CD4-positive, alpha-beta T cell (primary cell): ENCODE data around the gene FNDC3B. TPM values are rescaled to one million over a fixed set of nuclear protein-coding genes. Genes with fewer than 3 reads are reported as not detected.

Experiments used
- ATAC-seq: fragments of 200-7000 bp; cut with Tn5 transposase; one replicate; pipeline ENCODE4 v1.10.0; 2022; ENCODE audit warnings: mild to moderate bottlenecking; ENCODE audit not compliant: poor library complexity
- CTCF ChIA-PET: fragments of 350-600 bp; sonication (Branson Sonifier 250); formaldehyde crosslinking; loops from one replicate; lab custom pipeline; 2021; ENCODE audit warnings: antibody characterized with exemption, inconsistent platforms; lab: Charles Lee
- POLR2A ChIA-PET: fragments of 350-600 bp; sonication (Branson Sonifier 250); formaldehyde crosslinking; loops from one replicate; lab custom pipeline; 2021; ENCODE audit warnings: antibody characterized with exemption, inconsistent platforms; lab: Charles Lee
- DNase-seq, 14 experiments: peaks; one replicate each; pipeline ENCODE4 v3.0.0-alpha.2; 2013 to 2020; ENCODE audit warnings: mixed read lengths in 2 of 14
- H3K27ac ChIP-seq, 2 donors: one replicate each; pipeline versions ENCODE4 v1.5.1 to v1.7.0; 2013; ENCODE audit warnings: low read length in 2 of 2, low read depth in 1 of 2, mild to moderate bottlenecking in 1 of 2
- H3K27me3 ChIP-seq, 2 experiments: 1 replicate in 1 of 2; 2 replicates in 1 of 2; pipeline versions ENCODE4 v1.6.1 to v1.7.0; 2013; ENCODE audit warnings: low read length in 2 of 2, control low read depth in 1 of 2, mild to moderate bottlenecking in 1 of 2, moderate library complexity in 1 of 2; ENCODE audit not compliant: insufficient read depth in 2 of 2, control insufficient read depth in 1 of 2
- H3K36me3 ChIP-seq: one replicate; pipeline ENCODE4 v1.6.1; 2013; ENCODE audit warnings: low read length, control low read depth; ENCODE audit not compliant: insufficient read depth
- H3K4me1 ChIP-seq: one replicate; pipeline ENCODE4 v1.6.1; 2013; ENCODE audit warnings: low read length, control low read depth; ENCODE audit not compliant: insufficient read depth
- H3K4me3 ChIP-seq: one replicate; pipeline ENCODE4 v1.5.1; 2013; ENCODE audit warnings: mild to moderate bottlenecking, low read length, moderate library complexity
- H3K9me3 ChIP-seq, 2 experiments: 1 replicate in 1 of 2; 2 replicates in 1 of 2; pipeline versions ENCODE4 v1.6.1 to v1.7.0; 2013; ENCODE audit warnings: low read length in 2 of 2, mild to moderate bottlenecking in 2 of 2, control low read depth in 1 of 2, moderate library complexity in 1 of 2; ENCODE audit not compliant: control insufficient read depth in 1 of 2, insufficient read depth in 1 of 2
- H3K27ac Mint-ChIP-seq: one replicate; pipeline ENCODE4 v1.8.0; 2020; ENCODE audit warnings: mixed read lengths
- H3K27me3 Mint-ChIP-seq: one replicate; pipeline ENCODE4 v1.8.0; 2021; ENCODE audit warnings: mixed read lengths
- H3K36me3 Mint-ChIP-seq: one replicate; pipeline ENCODE4 v1.8.0; 2021; ENCODE audit warnings: low read depth, mixed read lengths
- H3K4me1 Mint-ChIP-seq: one replicate; pipeline ENCODE4 v1.8.0; 2021; ENCODE audit warnings: low read depth, mixed read lengths
- H3K4me3 Mint-ChIP-seq: one replicate; pipeline ENCODE4 v1.8.0; 2020; ENCODE audit warnings: mild to moderate bottlenecking, mixed read lengths
- H3K9me3 Mint-ChIP-seq: one replicate; pipeline ENCODE4 v1.8.0; 2020; ENCODE audit warnings: mixed read lengths
- intact Hi-C, 2 experiments: fragments of 100-400 bp; cut with DNase I in 1 of 2; cut with micrococcal nuclease in 1 of 2; formaldehyde crosslinking; loops; one replicate each; pipeline versions ENCODE4 v1.15.1 to v1.9.0; 2023 to 2025; cut with DNase I, micrococcal nuclease
- total RNA-seq, 174 experiments: library from RNA in 2 of 174; stranded (reverse) in 2 of 174; gene quantifications; one replicate each; pipeline ENCODE4 v1.2.3 and lab custom pipeline; 2021 to 2026
- TF ChIP-seq, protein P1 (sequence below): fragments of 200-600 bp; IDR thresholded peaks from one replicate; pipeline ENCODE4 v1.8.0; 2022; ENCODE audit warnings: antibody characterized with exemption, mild to moderate bottlenecking

Gene FNDC3B
- total RNA-seq, 2 experiments from 2014 or later: 26.1 to 28.7 TPM

DNA sequence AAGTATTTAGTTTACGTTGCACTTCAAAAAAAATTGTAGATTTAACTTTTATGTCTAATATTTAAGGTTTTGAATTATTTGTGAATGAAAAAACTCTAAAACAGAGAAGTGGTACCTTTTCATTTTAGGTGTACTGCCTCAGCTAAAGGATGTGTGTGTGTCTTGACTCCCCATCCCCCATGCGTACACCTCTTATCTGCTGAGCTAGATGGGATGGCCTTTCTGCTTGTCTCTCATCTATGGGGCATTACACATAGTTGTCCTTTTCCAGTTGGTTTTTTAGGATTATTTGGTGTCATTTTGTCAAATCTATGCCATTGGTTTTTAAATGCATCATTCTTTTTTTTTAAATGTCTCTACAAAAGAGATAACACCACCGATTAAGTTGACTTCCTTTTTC is 110.9 kb downstream of the FNDC3B start:
- no peak for DNase-seq
- Mint-ChIP-seq H3K9me3 (no peaks in the 10 kb centered on the region), H3K36me3 (no peaks in the 10 kb centered on the region), H3K27ac (no peak overlapping the region), H3K4me1 (peaks cover 47% of the 10 kb centered on the region), H3K27me3 (no peaks in the 10 kb centered on the region), H3K4me3 (no peak overlapping the region)
- TF ChIP-seq, protein P1, sequence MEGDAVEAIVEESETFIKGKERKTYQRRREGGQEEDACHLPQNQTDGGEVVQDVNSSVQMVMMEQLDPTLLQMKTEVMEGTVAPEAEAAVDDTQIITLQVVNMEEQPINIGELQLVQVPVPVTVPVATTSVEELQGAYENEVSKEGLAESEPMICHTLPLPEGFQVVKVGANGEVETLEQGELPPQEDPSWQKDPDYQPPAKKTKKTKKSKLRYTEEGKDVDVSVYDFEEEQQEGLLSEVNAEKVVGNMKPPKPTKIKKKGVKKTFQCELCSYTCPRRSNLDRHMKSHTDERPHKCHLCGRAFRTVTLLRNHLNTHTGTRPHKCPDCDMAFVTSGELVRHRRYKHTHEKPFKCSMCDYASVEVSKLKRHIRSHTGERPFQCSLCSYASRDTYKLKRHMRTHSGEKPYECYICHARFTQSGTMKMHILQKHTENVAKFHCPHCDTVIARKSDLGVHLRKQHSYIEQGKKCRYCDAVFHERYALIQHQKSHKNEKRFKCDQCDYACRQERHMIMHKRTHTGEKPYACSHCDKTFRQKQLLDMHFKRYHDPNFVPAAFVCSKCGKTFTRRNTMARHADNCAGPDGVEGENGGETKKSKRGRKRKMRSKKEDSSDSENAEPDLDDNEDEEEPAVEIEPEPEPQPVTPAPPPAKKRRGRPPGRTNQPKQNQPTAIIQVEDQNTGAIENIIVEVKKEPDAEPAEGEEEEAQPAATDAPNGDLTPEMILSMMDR: no peak
- Histone ChIP-seq H3K36me3 (no peaks in the 10 kb centered on the region), H3K4me1 (peaks cover 22% of the 10 kb centered on the region), H3K27ac (no peak overlapping the region), H3K27me3 (no peaks in the 10 kb centered on the region), H3K4me3 (no peak overlapping the region), H3K9me3 (no peaks in the 10 kb centered on the region)
- CTCF ChIA-PET: interaction anchor here (1.0 to 1.7 kb wide), 2 partner anchors 11 to 182 kb away, joined by 3 to 4 read pairs; no protein-coding TSS in a partner anchor
- no peak for ATAC-seq
- POLR2A ChIA-PET: interaction anchor here (0.6 kb wide), 1 partner anchor 892 kb away, joined by 3 read pairs; no protein-coding TSS in a partner anchor
- intact Hi-C loops: no loop called here

DNA sequence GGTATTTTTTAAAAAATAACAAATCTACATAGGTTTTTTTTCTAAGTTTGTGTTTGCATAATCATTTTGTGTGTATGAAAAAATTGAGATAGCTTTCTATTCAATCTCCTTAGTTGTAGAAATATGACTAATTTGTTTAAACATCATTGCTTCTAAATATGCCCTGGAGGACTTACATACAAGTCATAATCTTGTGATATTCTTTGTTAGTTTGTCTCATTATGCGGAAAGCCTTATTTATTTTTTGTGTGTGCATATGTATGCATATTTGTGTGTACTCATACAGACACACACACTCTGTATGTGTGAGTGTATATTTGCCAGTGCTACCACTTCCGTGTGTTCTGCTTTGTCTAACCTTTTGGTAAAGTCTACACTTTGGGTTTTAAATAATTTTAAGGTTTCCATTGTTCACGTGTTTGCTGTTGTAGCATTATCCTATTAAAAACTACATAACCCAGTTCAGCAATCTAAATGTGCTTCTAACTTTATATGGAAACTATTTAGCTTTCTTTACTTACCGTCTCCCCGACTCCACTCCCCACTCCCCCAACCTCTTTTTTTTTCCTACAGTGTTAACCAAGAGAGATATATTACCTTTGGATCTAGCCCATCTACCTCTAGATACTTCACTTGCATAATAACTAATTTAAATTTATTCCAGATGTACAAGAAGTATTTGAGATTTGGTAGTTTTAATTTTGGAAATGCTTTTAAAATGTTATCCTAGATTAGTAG is 111.7 kb downstream of the FNDC3B start:
- Histone ChIP-seq H3K4me1 (peaks cover 22% of the 10 kb centered on the region), H3K4me3 (no peak overlapping the region), H3K27ac (no peak overlapping the region), H3K36me3 (no peaks in the 10 kb centered on the region), H3K9me3 (no peaks in the 10 kb centered on the region), H3K27me3 (no peaks in the 10 kb centered on the region)
- CTCF ChIA-PET: interaction anchor here (1.7 kb wide), 1 partner anchor 11 kb away, joined by 4 read pairs; no protein-coding TSS in a partner anchor
- Mint-ChIP-seq H3K4me1 (peaks cover 50% of the 10 kb centered on the region), H3K36me3 (no peaks in the 10 kb centered on the region), H3K27ac (no peak overlapping the region), H3K4me3 (no peak overlapping the region), H3K27me3 (no peaks in the 10 kb centered on the region), H3K9me3 (no peaks in the 10 kb centered on the region)
- DNase-seq (no peak), ATAC-seq (no peak)
- TF ChIP-seq, protein P1: no peak
- intact Hi-C loops: no loop called here
- POLR2A ChIA-PET: interaction anchor here (0.6 kb wide), 1 partner anchor 892 kb away, joined by 3 read pairs; no protein-coding TSS in a partner anchor

DNA sequence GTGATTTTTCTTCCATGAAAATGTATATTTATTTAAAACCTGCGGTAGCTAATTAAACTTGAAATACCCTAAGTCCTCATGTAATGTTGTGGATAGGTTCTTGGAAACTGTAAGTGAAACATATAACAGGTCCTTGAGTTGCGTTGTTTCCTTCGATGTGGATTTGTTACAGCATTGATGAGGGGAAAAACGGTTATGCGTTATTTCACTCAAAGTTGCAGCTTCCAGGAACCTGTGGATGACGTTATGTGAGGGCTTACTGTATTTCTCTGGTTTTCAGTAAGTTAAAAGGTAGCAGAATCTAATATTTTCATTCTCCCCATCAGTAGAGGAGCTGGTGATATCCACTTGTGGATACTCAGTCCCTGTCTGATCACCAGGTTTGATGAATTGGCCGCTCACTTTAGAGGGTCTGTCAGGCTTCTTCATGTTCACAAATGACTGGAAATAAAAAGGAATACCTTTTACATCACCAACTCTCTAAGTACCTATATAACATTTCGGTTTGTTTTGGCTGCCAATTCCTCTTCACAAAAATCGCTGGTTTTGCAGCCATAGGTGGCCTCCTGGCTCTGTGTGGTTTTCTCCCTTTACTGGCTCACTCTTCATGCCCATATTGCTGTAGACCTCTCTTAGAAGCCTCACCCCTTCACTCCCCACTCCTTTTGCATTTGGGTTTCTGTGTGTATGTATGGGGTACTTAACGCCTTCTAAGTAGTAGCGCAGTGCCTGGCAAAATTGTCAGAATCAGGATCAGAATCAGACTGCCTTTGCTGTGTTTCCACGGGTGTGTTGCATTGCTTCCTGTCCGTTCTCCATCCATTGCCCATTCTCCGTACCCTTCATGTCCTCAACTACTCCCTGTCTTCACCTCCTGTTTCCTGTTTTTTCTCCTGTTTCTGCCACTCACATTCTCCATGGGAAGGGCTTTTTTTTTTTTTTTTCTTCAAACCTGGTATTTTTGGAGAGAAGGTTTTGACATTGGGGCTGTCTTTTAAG is 112.6 kb downstream of the FNDC3B start:
- intact Hi-C loops: no loop called here
- H3K4me3 ChIP-seq: no peak overlapping the region
- H3K27ac ChIP-seq: no peak overlapping the region
- DNase-seq (no peak), ATAC-seq (no peak)
- Mint-ChIP-seq H3K9me3 (no peaks in the 10 kb centered on the region), H3K27me3 (no peaks in the 10 kb centered on the region), H3K4me3 (no peak overlapping the region), H3K27ac (no peak overlapping the region), H3K4me1 (peaks cover 50% of the 10 kb centered on the region), H3K36me3 (no peaks in the 10 kb centered on the region)
- CTCF ChIA-PET: no interaction called here
- no peaks in the 10 kb centered on the region for H3K27me3 ChIP-seq
- POLR2A ChIA-PET: interaction anchor here (0.6 kb wide), 1 partner anchor 49 kb away, joined by 3 read pairs; no protein-coding TSS in a partner anchor
- H3K4me1 ChIP-seq: peaks cover 22% of the 10 kb centered on the region
- no peaks in the 10 kb centered on the region for H3K9me3 ChIP-seq
- TF ChIP-seq, protein P1: no peak
- H3K36me3 ChIP-seq: no peaks in the 10 kb centered on the region
